GM18520 (cell line): ENCODE data around the gene NACAD.
"Not testable (repeated sequence)": the region's sequence is repeated elsewhere in the genome, so short reads cannot be mapped to it uniquely, and the experiment has no call there.

Source experiments
- ATAC-seq: cut with Tn5 transposase; IDR thresholded peaks from one replicate; pipeline ENCODE4 v1.9.1; 2021; ENCODE audit not compliant: unreplicated experiment

NACAD gene

DNA sequence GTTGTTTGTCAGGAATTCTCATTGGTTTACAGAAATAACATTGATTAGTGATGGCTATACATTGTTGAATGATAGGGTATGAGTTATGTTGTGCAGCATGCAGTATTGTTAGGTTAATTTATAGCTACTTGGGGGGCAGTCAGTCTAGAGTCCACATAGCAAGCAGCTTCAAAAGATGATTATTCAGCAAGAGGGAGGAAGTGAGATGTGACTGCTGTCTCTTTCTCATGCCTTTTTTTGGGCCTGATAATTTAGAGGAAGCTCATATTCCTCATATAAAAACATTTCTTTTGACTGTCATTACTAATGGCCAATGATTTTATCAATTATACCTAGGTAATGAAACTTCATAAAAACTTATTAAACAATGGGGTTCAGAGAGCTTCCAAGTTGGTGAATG lies 26.2 kb upstream of the NACAD start:
- no peak for ATAC-seq

DNA sequence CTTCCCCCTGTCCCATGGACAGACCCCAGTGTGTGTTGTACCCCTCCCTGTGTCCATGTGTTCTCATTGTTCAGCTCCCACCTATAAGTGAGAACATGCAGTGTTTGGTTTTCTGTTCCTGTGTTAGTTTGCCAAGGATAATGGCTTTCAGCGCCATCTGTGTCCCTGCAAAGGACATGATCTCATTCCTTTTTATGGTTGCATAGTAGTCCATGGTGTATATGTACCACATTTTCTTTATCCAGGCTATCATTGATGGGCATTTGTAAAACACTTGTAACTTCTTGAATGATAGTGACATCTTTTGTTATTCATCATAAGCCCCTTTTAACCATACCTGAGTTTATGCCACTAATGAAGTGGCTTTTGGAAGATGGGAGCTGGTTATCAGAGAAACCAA lies 25.5 kb upstream of the NACAD start:
- not testable (repeated sequence) for ATAC-seq

DNA sequence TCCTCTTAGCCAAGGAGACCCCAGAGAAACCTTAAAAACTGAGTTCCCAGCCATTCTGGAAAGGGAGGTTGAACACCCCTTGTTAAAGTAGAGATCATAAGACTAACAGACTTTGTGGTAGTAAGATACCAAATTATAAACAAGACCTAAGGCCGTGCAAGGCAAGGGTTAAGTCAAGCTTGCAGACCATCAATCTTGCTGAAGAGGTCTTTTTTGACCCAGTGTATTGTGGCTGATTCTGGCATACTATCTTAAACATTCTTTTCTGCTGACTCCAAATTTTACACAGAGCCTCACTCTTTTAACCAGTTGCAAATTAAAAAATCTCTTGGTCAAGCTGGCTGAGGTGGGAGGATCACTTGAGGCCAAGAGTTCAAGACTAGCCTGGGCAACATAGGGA lies 23.9 kb upstream of the NACAD start:
- no peak for ATAC-seq

DNA sequence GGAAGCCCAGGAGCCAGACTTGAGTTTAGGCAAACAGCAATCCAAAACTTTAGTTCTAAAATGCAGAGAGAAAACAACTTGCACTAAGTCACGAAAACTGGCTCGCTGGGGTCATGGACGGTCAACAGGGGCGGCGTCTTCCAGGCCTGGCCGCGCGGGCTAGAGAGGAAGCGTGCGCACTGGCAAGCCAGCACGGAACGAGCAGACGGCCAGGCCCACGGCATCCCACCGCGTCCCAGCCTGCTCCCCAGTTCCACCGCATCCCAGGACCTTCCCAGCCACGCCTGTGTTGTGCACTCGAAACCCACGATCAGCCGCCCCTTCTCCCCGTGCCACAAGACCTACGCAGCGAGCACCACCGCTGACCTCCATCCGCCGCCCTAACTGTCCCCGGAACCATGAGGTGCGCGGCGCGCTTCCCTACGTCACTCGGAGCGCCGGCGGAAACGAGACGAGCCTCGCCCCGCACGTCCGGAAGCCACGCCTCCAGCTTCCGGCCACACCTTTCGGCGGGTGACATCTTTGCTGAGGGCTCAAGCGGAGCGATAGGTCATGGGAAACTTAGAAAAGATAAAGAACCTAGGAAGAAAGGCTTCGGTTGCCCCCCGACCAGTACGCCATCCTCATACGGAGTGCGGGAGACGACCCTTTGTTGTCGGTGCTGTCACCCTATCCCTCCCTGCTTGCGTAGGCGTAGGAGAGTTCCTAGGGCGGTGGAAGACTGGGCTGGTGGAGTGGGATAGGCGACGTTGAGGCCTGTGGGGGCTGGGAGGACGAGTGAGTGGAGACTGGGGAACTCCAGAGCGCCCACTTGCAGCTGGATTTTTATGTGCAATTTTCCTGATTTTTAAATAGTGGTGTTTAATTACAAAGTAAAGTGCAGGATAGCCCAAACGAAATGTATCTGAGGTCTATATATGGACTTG lies 22.8 kb upstream of the NACAD start, which contains the start of gene TBRG4:
TSS of gene TBRG4 (minus strand) at position 400 of the 926 bp plus-strand sequence. CDS start 2,460 bp downstream, outside the sequence.
- peak; percentile 93 for ATAC-seq

DNA sequence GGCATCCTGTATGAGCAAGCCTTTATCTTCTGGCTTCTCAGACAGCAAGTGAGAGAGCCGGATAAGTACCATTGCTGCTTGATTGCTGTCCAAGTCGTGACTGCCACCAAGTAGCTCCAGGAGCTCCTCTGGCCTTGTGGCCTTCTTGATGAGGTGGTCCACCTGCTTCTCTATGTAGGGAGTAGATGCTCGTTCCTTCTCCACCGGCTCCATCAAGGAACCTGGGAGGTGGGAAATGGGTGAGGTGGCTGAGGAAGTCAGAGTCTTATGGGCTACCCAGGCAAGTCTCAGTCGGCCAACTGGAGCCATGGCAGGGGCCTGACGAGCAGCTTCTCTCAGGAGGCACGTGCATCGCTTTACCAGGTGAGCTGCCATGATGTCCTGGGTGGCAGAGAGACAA lies 20.1 kb upstream of the NACAD start:
- no peak for ATAC-seq

DNA sequence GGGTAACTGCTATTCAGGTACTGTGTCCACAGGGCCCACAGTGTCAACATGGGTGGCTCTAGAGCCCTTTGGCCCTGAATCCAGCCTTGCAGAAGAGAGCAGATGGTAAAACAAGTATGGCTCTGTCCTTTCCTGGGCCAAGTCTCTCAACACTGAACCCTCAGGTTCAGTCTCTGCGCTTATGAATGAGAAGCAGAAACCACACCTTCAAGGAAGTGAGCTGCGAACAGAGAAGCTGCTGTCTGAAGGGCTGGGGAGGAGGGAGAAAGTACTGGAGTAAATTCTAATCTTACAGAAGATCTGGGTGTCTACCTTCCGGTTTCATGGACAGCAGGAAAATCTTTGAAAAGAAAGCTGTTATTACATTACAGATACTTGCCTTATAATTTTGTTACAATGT lies 18.6 kb upstream of the NACAD start:
- ATAC-seq, result no peak

DNA sequence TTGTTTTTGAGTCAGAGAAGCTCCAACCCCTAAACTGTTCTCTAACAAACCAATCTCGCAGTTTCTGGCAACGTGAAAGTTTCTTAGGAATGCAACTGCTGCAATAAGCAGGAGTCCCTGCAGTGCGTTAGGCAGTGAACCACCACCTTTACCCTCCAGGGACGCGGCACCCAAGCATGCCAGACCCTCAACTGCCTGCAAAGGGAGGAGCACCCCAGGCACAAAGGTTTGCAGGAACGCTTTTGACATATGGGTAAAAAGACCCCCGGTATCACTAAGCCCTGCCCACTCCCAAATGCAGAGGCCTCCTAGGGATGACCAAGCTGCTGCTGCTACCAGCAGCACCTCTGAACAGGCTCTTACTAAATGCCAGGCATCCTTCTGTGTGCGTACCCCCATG lies 18.1 kb upstream of the NACAD start:
- no peak for ATAC-seq

DNA sequence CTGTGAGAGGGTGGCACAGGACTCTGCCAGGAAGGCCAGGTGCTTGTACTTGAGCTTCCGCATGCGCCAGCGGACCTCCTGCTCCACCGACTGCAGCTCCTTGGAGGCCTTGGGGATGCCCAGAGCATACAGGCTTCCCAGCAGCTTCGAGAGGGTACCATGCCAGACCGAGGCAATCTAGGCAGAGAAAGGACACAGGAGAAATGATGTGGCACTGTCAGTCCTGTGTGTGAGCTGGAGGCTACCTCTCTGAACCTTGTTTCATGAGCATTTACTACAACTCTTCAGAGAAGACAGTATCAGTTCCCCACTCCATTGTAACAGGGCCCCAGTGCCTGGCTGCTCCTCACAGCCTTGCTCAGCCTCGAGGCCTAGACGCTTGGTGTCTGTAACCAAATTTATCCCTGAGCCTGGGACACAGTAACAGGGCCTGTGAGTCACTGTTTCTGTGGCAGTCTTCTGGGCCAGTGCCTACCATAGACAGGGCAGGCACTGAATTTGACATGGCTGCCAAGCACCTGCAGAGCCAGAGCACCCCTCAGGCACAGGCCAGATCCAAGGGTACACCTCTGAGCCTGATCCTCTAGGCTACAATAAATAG lies 16.9 kb upstream of the NACAD start:
- no peak for ATAC-seq

DNA sequence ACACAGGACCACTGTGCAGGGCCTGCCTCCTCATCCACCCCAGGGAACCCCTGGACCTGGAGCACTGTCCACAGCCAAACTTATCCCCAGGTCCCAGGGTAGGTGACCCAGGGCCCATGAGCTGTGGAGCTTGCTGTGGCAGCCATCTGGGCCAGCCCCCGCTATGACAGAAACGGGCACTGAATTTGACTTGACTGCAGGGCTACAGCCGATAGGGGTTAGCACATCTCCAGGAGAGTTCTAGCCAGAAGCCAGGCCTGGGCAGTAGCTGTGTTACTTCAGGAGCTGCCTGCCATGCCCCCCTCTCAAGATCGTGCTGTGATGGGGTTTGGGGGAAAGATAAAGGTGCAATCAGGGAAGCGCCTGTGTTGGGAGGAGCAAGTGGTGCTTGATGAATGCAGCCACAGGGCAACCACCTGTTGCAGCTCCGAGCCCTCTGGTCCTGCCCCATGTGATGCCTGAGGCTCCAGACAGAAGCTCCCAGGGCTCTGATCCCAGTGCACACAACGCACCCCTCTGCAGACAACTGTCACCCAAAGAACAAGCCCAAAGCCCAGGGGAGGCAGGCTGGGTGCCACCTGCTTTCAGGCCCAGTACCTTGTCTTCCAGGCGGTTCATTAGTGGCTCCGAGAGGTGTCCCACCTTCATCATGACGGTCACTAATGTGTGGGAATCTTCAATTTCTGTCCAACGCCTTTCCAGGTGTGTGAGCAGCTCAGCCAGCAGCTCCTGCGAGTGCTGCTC lies 16.2 kb upstream of the NACAD start:
- ATAC-seq, result no peak

DNA sequence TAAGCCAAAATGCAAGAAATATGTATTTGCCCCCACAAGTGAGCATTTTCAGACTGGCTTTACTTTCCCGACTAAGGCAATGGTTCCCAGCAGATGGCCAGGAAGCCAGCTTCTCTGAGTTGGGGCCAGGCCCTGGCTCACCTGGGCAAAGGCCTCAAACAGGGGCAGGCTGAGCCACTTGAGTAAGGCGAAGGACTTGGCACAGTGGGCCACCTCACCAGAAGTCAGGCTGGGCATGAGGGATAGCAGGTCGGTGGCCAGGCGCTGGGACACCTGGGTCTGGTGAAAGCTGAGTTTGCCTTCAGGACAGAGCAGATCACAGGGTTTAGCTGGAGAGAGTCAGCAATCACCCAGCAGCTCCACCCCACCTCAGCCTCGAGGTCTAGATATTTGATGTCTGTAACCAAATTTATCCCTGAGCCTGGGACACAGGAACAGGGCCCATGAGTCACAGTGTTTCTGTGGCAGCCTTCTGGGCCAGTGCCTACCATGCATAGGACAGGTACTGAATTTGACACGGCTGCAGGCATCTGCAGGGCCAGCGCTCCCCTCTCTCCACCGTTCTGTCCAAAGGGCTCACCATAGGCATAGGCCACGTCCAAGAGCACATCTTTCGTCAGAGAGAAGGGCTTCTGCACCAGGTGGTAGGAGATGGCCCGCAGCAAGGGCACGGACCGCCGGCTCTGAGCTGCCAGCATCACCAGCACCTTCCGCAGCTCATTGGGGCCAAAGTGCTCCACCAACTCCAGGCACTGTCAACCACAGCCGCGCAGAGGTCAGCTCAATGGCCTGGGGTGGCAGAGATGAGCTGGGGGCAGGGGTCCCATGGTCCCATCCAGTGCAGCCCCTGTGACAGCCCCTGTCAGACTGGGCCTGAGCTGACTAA lies 15.4 kb upstream of the NACAD start:
- no peak for ATAC-seq

DNA sequence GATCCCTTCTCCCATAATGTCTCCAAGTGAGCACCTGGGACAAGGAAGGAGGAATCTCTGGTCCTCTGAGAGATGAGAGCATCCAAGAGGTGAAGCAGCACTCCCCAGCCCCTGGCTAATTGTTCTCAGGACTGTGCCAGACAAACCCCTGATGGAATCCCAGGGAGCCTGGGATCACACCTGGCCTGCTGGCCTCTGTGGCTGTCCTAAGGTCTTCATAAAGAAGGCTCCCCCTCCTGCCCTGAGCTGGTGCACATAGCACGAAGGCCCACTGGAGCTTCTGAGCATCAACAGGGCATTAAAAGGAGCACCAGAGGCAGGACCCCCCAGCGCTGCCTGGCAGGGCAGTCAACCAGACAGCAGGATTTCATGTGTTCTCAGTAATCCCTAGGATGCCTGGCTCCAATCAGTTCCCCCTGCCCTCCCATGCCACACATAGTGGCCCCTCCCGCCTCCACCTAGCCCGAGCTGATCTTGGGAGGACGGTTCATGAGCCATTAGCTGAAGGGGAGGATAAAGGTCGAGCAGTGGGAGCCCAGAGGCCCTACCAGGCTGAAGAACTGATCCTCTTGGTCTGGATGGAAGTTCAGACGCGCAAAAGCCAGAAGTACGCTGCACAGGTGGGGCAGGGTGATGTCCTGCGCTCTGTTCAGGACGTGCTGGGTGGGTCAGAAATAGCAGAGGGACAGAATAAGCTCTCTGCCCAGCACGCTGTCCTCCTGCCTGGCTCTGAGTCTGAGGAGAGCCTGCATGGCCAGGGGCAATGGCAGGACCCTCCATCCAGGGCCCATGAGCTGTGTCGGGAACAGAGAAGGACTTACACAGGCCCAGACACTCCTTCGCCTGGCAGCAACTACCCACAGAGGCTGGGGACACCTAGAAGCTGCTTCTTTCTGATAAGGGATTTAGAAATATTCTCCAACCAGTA lies 14.3 kb upstream of the NACAD start:
- no peak for ATAC-seq

DNA sequence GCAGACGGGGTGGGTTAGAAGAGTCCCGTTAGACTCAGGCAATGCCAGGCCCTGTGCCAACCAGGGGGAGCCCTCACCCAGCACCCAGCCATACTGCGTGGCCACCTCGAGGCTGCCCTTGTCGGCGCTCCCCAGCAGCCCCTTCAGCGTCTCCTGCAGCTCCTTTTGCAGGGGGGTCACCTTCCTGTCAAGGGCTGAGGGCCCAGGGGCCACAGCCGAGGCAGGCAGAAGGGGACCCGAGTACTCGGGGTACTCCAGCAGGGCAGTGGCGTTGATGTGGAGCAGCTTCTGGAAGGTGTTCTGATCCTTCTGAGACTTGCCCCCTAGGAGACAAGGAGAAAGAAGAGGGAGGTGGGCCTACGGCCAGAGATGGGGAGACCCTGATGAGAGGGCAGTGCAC lies 13.0 kb upstream of the NACAD start:
- no peak for ATAC-seq

DNA sequence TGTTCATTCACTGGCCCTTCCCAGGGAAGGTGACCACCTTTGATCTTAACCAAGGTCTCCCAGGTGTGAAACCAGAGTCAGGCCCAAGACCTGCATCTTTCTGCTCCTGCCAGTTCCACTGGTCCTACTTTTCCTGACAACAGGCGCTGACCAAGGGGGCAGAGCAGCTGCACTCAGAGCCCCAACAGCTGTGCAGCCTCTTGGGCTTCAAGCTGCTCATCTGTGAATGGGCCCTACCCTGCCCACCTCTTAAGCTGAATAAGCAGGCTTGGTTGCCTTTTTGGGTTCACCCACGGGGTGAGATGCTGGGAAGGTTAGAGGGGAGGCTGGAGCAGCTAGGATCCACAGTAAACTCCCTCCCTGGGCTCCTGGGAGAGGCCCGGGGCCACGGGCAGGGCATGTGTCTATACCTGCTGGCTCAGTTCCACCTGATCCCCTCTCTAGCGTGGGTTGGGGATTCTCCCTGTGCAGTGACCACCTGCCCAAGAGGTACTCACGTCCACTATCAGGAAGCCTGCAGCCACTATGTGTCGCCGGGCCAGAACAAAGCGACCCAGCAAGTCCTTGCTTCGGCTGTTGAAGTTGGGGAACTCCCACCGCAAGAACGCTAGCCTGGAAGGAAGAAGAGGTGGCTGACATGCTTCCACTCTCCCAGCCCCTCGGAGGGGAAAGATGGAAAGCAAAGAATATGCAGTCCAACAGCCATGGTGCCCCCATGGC lies 12.2 kb upstream of the NACAD start:
- no peak for ATAC-seq

DNA sequence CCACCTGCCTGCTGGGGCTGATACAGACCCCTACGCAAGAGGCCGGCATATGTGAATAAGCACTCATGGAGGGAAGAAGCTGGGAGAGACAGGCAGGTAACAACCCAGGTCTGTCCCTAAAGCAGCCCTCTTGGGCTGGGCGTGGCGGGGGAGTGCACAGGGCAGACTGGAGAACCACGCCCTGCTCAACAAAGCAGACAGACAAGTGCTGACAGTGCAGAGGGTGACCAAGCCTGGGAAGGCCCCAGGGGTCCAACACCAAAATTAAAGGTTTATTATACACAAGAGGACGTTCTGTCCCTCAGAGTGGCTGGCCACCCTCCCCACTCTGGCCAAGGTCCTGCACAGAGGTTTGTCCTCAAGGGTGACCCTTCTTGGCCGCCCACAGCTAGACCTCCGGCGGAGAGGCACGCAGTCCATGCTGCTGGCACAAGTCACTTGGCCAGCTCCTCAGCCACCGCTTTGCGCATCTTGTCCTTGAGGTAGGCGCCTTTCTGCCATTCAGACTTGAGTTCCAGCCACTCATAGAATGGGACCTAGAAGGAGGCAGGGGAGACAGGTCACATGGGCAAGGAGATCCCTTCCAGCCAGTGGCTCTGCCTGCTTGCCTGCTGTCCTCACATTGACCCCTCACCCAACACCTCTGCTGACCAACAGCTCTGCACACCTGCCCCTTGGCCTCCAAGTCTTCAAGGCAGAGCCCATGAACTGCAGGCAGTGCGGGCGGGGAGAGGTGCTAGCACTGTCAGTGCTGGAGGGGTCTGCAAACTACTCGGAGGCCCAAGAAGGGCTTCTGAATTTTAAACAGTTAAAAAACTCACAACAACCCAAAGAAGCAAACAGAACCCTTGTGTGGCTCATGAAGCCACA lies 11.4 kb upstream of the NACAD start:
- no peak for ATAC-seq

DNA sequence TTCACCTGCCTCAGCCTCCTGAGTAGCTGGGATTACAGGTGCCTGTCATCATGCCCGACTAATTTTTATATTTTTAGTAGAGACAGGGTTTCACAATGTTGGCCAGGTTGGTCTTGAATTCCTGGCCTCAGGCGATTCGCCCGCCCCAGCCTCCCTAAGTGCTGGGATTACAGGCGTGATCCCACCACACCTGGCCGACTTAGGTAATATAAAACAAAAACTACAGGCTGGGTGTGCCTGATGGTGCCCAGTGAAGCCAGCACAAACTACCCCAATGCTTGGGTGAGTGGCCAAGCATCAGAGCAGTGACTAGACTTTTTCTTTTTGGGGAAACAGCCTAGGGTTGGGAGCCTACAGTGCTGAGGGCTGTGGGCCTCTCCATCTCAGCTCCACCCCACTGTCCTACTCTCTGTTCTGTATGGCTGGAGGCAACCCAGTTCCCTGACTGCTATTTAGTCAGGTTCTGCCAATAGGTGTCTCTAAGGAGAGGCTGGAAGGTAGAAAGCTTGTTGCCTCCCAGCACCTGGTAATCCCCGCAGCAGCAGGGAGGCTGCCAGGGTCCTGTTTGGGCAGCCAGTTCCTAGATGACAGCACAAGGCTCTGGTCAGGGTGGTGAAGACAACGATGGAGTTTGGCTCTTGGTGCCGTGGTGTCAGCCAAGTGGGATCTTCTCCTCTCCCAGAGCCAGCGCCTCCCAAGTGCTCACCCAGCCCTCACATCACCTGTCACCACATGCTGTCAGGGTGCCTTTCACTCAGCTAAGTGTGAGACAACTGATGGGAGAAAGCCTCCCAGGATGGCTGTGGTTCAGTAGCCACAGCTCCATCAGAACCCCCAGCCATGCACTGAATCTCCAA lies 10.4 kb upstream of the NACAD start:
- no peak for ATAC-seq

DNA sequence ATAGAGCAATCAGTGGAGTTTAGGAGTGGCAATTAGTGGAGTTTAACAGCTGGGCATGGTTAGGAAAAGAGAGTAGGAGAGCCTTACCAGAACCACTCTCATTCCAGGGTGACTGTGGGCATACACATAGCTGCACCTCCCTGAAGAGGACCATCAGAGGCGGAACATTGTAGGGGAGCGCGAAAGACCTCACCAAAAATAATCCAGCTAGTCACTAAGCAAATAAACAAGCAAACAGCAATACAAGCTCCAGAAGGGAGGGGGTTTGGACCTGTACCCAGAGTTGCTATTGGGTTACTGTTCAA lies 4.1 kb upstream of the NACAD start:
- ATAC-seq, result no peak
